Activated T-helper 1 cell treated with anti-CD3 and anti-CD28 coated beads, Interleukin-12 subunit alpha, Interleukin-12 subunit beta, Interleukin-2, Interleukin-4 antibody, amounts not matched to agents 30 ng/mL and 10 ng/mL and 1 ng/mL, durations not matched to agents 14 hours and 24 hours and 36 hours (primary cell): ENCODE measurements around the gene RNF157. TPM values are rescaled to one million over a fixed set of nuclear protein-coding genes. Genes with fewer than 3 reads are reported as not detected.
A peak's percentile ranks its signal among the peaks of the same experiment; 100 is the strongest.

Experiments used
- DNase-seq: peaks from one replicate; pipeline ENCODE4 v3.0.0; 2021; ENCODE audit warnings: low spot score
- H3K27ac Mint-ChIP-seq: one replicate; pipeline ENCODE4 v1.8.0; 2021; ENCODE audit warnings: mild to moderate bottlenecking, mixed read lengths
- H3K27me3 Mint-ChIP-seq: one replicate; pipeline ENCODE4 v1.8.0; 2022; ENCODE audit warnings: mild to moderate bottlenecking, moderate library complexity, mixed read lengths; ENCODE audit not compliant: insufficient read depth
- H3K36me3 Mint-ChIP-seq: one replicate; pipeline ENCODE4 v1.8.0; 2021; ENCODE audit warnings: low read depth, mixed read lengths
- H3K4me1 Mint-ChIP-seq: one replicate; pipeline ENCODE4 v1.8.0; 2021; ENCODE audit warnings: low read depth, mixed read lengths
- H3K4me3 Mint-ChIP-seq: one replicate; pipeline ENCODE4 v1.8.0; 2021; ENCODE audit warnings: mild to moderate bottlenecking, moderate library complexity, mixed read lengths
- H3K9me3 Mint-ChIP-seq: one replicate; pipeline ENCODE4 v1.8.0; 2021; ENCODE audit warnings: mixed read lengths
- intact Hi-C: fragments of 100-400 bp; cut with micrococcal nuclease; formaldehyde crosslinking; loops from one replicate; pipeline ENCODE4 v1.15.1; 2024
- total RNA-seq: library from RNA; stranded (reverse); gene quantifications from 2 replicates; pipeline ENCODE4 v1.2.3, GENCODE V29; 2022

Gene RNF157
- total RNA-seq, 1 donor from 2014 or later: 51.7 TPM

GRCh38 chr17:76179496-76180467 is 60.5 kb downstream of the RNF157 start:
- no peaks in the 10 kb centered on the region for H3K27me3 Mint-ChIP-seq
- peak overlapping the region; percentile 91 for H3K27ac Mint-ChIP-seq
- no peaks in the 10 kb centered on the region for H3K9me3 Mint-ChIP-seq
- H3K36me3 Mint-ChIP-seq: peaks cover 18% of the 10 kb centered on the region
- DNase-seq: peak; percentile 46
- intact Hi-C loops: no loop called here
- peaks cover 56% of the 10 kb centered on the region for H3K4me1 Mint-ChIP-seq
- peak overlapping the region; percentile 74 for H3K4me3 Mint-ChIP-seq

DNA sequence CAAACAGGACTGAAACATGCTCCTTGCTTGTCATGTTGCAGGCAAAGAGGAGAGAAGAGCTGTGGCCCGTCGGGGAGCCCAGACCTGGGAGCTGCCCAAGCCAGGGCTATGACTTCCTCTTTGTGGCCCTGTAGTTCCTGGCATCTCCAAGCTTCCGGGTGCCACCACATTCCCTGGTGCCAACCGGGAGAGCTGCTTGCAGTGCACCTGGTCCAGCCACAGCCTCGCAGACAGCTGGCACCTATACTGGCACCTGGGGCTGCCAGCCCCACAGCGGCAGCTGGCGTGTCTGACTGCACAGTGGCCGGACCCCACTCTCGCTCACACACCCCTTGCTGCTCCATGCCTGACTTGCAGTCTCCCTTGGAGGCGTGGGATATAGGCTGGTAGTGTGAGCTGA is 62.2 kb downstream of the RNF157 start:
- peaks cover 15% of the 10 kb centered on the region for H3K36me3 Mint-ChIP-seq
- intact Hi-C loops: no loop called here
- peaks cover 50% of the 10 kb centered on the region for H3K4me1 Mint-ChIP-seq
- no peaks in the 10 kb centered on the region for H3K9me3 Mint-ChIP-seq
- H3K4me3 Mint-ChIP-seq: no peak overlapping the region
- DNase-seq: no peak
- H3K27ac Mint-ChIP-seq: peak overlapping the region; percentile 91
- H3K27me3 Mint-ChIP-seq: no peaks in the 10 kb centered on the region

- no peak for DNase-seq
- Mint-ChIP-seq H3K4me3 (no peak overlapping the region), H3K27ac (no peak overlapping the region)
Observed at GRCh38 chr17:76176701-76177574, 63.4 kb downstream of the RNF157 start.

DNA sequence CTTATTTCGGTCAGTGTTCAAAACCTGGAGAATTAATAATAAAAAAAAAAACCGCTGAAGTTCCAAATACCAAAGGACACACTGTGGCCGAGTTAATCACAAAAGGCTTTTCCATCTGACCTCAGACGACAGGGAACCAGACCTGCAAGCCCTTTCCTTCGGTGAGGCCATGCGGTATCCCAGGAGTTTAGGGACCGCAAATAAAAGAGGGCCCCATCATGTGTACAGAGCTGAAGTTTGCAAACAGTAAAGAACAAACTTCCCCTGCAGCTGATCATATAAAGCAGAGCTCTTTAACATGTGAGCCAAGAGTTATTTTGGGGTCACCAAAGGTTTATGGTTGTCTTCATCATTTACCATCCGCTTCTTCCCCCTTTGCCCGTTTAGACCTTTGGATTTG is 66.3 kb downstream of the RNF157 start:
- Mint-ChIP-seq H3K36me3 (peaks cover 17% of the 10 kb centered on the region), H3K27me3 (no peaks in the 10 kb centered on the region), H3K4me1 (peaks cover 19% of the 10 kb centered on the region), H3K9me3 (no peaks in the 10 kb centered on the region), H3K4me3 (no peak overlapping the region), H3K27ac (no peak overlapping the region)
- intact Hi-C loops: no loop called here
- DNase-seq: no peak

More at GRCh38 chr17:76176701-76177574, 63.4 kb downstream of the RNF157 start:
- peaks cover 21% of the 10 kb centered on the region for H3K36me3 Mint-ChIP-seq
- peaks cover 44% of the 10 kb centered on the region for H3K4me1 Mint-ChIP-seq
- intact Hi-C loops: no loop called here
- no peaks in the 10 kb centered on the region for H3K27me3 Mint-ChIP-seq
- no peaks in the 10 kb centered on the region for H3K9me3 Mint-ChIP-seq

- Mint-ChIP-seq H3K9me3 (no peaks in the 10 kb centered on the region), H3K4me3 (no peak overlapping the region), H3K27ac (no peak overlapping the region), H3K27me3 (no peaks in the 10 kb centered on the region), H3K36me3 (peaks cover 22% of the 10 kb centered on the region), H3K4me1 (peaks cover 19% of the 10 kb centered on the region)
- intact Hi-C loops: no loop called here
- DNase-seq: no peak
Observed at GRCh38 chr17:76173474-76173873, 66.8 kb downstream of the RNF157 start.

- intact Hi-C loops: no loop called here
- Mint-ChIP-seq H3K4me3 (no peak overlapping the region), H3K27me3 (no peaks in the 10 kb centered on the region)
Observed at GRCh38 chr17:76171706-76172105, 68.6 kb downstream of the RNF157 start.

GRCh38 chr17:76170114-76170513 is 70.2 kb downstream of the RNF157 start:
- no peak overlapping the region for H3K4me3 Mint-ChIP-seq
- DNase-seq: no peak
- H3K27ac Mint-ChIP-seq: no peak overlapping the region
- peaks cover 24% of the 10 kb centered on the region for H3K36me3 Mint-ChIP-seq
- no peaks in the 10 kb centered on the region for H3K27me3 Mint-ChIP-seq
- no peaks in the 10 kb centered on the region for H3K9me3 Mint-ChIP-seq
- intact Hi-C loops: no loop called here
- H3K4me1 Mint-ChIP-seq: peaks cover 17% of the 10 kb centered on the region

More at GRCh38 chr17:76171706-76172105, 68.6 kb downstream of the RNF157 start:
- Mint-ChIP-seq H3K27ac (no peak overlapping the region), H3K9me3 (no peaks in the 10 kb centered on the region), H3K4me1 (peaks cover 16% of the 10 kb centered on the region), H3K36me3 (peaks cover 31% of the 10 kb centered on the region)
- no peak for DNase-seq

- peaks cover 30% of the 10 kb centered on the region for H3K36me3 Mint-ChIP-seq
Observed at GRCh38 chr17:76166906-76167305, 73.4 kb downstream of the RNF157 start.

GRCh38 chr17:76166168-76166567 is 74.1 kb downstream of the RNF157 start:
- Mint-ChIP-seq H3K9me3 (no peaks in the 10 kb centered on the region), H3K27me3 (no peaks in the 10 kb centered on the region), H3K36me3 (peaks cover 29% of the 10 kb centered on the region), H3K4me3 (no peak overlapping the region), H3K4me1 (peaks cover 17% of the 10 kb centered on the region), H3K27ac (peak overlapping the region; percentile 24)
- intact Hi-C loops: no loop called here
- DNase-seq: no peak

More at GRCh38 chr17:76166906-76167305, 73.4 kb downstream of the RNF157 start:
- intact Hi-C loops: no loop called here
- Mint-ChIP-seq H3K4me3 (no peak overlapping the region), H3K9me3 (no peaks in the 10 kb centered on the region), H3K4me1 (peaks cover 17% of the 10 kb centered on the region), H3K27ac (no peak overlapping the region), H3K27me3 (no peaks in the 10 kb centered on the region)
- DNase-seq: no peak

GRCh38 chr17:76164331-76164730 is 76.0 kb downstream of the RNF157 start:
- no peak overlapping the region for H3K4me3 Mint-ChIP-seq
- peaks cover 32% of the 10 kb centered on the region for H3K36me3 Mint-ChIP-seq
- DNase-seq: no peak
- no peaks in the 10 kb centered on the region for H3K27me3 Mint-ChIP-seq
- intact Hi-C loops: no loop called here
- H3K27ac Mint-ChIP-seq: no peak overlapping the region
- H3K4me1 Mint-ChIP-seq: peaks cover 17% of the 10 kb centered on the region
- H3K9me3 Mint-ChIP-seq: no peaks in the 10 kb centered on the region

GRCh38 chr17:76163919-76164318 is 76.4 kb downstream of the RNF157 start:
- intact Hi-C loops: no loop called here
- Mint-ChIP-seq H3K9me3 (no peaks in the 10 kb centered on the region), H3K36me3 (peaks cover 33% of the 10 kb centered on the region), H3K4me1 (peaks cover 14% of the 10 kb centered on the region), H3K27me3 (no peaks in the 10 kb centered on the region), H3K4me3 (no peak overlapping the region), H3K27ac (no peak overlapping the region)
- no peak for DNase-seq

GRCh38 chr17:76161619-76162266 is 78.5 kb downstream of the RNF157 start:
- Mint-ChIP-seq H3K27me3 (no peaks in the 10 kb centered on the region), H3K4me3 (no peak overlapping the region), H3K4me1 (peaks cover 9% of the 10 kb centered on the region), H3K27ac (no peak overlapping the region), H3K9me3 (no peaks in the 10 kb centered on the region), H3K36me3 (peaks cover 37% of the 10 kb centered on the region)
- intact Hi-C loops: no loop called here
- no peak for DNase-seq
